ENCODE measurements around the gene RNF223.
"Not testable (repeated sequence)": the region's sequence is repeated elsewhere in the genome, so short reads cannot be mapped to it uniquely, and the experiment has no call there.

DNA sequence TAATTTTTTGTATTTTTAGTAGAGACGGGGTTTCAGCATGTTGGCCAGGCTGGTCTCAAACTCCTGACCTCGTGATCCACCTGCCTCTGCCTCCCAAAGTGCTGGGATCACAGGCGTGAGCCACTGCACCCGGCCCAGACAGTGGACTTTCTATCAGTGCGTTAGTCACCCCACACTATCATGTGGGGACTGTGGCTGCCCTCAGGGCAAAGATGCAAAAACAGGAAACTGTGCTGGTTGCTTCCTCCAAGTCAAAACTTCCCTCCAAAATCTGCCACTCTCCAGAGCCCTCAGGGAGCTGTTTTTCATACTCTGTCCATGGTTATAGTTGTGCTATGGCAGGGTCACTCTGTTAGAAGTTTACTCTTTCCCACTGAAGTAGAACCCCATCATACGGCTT, 30.0 kb upstream of the RNF223 start:
- TF ChIP-seq, protein P1, sequence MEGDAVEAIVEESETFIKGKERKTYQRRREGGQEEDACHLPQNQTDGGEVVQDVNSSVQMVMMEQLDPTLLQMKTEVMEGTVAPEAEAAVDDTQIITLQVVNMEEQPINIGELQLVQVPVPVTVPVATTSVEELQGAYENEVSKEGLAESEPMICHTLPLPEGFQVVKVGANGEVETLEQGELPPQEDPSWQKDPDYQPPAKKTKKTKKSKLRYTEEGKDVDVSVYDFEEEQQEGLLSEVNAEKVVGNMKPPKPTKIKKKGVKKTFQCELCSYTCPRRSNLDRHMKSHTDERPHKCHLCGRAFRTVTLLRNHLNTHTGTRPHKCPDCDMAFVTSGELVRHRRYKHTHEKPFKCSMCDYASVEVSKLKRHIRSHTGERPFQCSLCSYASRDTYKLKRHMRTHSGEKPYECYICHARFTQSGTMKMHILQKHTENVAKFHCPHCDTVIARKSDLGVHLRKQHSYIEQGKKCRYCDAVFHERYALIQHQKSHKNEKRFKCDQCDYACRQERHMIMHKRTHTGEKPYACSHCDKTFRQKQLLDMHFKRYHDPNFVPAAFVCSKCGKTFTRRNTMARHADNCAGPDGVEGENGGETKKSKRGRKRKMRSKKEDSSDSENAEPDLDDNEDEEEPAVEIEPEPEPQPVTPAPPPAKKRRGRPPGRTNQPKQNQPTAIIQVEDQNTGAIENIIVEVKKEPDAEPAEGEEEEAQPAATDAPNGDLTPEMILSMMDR (IDR thresholded peaks at IDR 0.05 in 8 of 11, conservative IDR thresholded peaks at IDR 0.05 in 3 of 11) = not testable (repeated sequence)
- not testable (repeated sequence) for TF ChIP-seq POLR2A, POLR2AphosphoS5 (IDR thresholded peaks at IDR 0.05)

Measured in spleen (tissue), 7 donors.